PC-3 (cell line): ENCODE data around the gene SCT. TPM values are rescaled to one million over a fixed set of nuclear protein-coding genes. Genes with fewer than 3 reads are reported as not detected.

ENCODE experiments used
- ATAC-seq: fragments of 200-7000 bp; cut with Tn5 transposase; 2 replicates; pipeline ENCODE4 v1.9.1; 2020; ENCODE audit warnings: mild to moderate bottlenecking, moderate library complexity
- BruUV-seq: library from RNA; stranded (reverse); fragments of 400-500 nt; replicated peaks from 2 replicates; lab custom pipeline; 2021; lab: Mats Ljungman, UMichigan
- CTCF ChIA-PET: fragments of 300-600 bp; sonication (Branson Sonifier 250); formaldehyde crosslinking; loops from one replicate; lab custom pipeline; 2022; ENCODE audit warnings: antibody characterized with exemption; lab: Charles Lee
- POLR2A ChIA-PET: fragments of 300-600 bp; sonication (Branson Sonifier 250); formaldehyde crosslinking; loops from one replicate; lab custom pipeline; 2022; ENCODE audit warnings: antibody characterized with exemption; ENCODE audit not compliant: unreplicated experiment; lab: Charles Lee
- DNase-seq: peaks from one replicate; pipeline ENCODE4 v3.0.0-alpha.2; 2015
- H2AFZ ChIP-seq: fragments of 300-600 bp; sonication (generic); 2 replicates; pipeline ENCODE4 v1.6.0; 2016; ENCODE audit warnings: antibody characterized with exemption, low read length
- H3F3A ChIP-seq: fragments of 300-600 bp; sonication (generic); one replicate; pipeline ENCODE4 v1.6.0; 2017; ENCODE audit warnings: antibody characterized with exemption, low read length, control low read depth, mild to moderate bottlenecking; ENCODE audit not compliant: unreplicated experiment
- H3K27ac ChIP-seq: fragments of 300-600 bp; sonication (generic); 2 replicates; pipeline ENCODE4 v1.5.1; 2016; ENCODE audit warnings: mild to moderate bottlenecking, low read length
- H3K27me3 ChIP-seq: fragments of 300-600 bp; sonication (generic); 2 replicates; pipeline ENCODE4 v1.6.1; 2016; ENCODE audit warnings: low read length, mixed read lengths
- H3K36me3 ChIP-seq: fragments of 300-600 bp; sonication (generic); 2 replicates; pipeline ENCODE4 v1.6.1; 2016; ENCODE audit warnings: low read depth, mixed run types, low read length, mixed read lengths
- H3K4me1 ChIP-seq: fragments of 300-600 bp; sonication (generic); 2 replicates; pipeline ENCODE4 v1.5.1; 2016; ENCODE audit warnings: low read length; ENCODE audit not compliant: insufficient read depth
- H3K4me2 ChIP-seq: fragments of 300-600 bp; sonication (generic); 2 replicates; pipeline ENCODE4 v1.6.0; 2016; ENCODE audit warnings: low read length
- H3K4me3 ChIP-seq: fragments of 300-600 bp; sonication (generic); 2 replicates; pipeline ENCODE4 v1.5.1; 2016; ENCODE audit warnings: mild to moderate bottlenecking, low read length, mixed read lengths
- H3K79me2 ChIP-seq: fragments of 300-600 bp; sonication (generic); 2 replicates; pipeline ENCODE4 v1.6.1; 2017; ENCODE audit warnings: low read length, mixed read lengths
- H3K9ac ChIP-seq: fragments of 300-600 bp; sonication (generic); 2 replicates; pipeline ENCODE4 v1.6.0; 2016; ENCODE audit warnings: mild to moderate bottlenecking, low read length
- H3K9me2 ChIP-seq: fragments of 300-600 bp; sonication (generic); replicated peaks from 2 replicates; pipeline ENCODE4 v1.6.1; 2016; ENCODE audit warnings: mixed run types, low read length, mixed read lengths
- H3K9me3 ChIP-seq: fragments of 300-600 bp; sonication (generic); 2 replicates; pipeline ENCODE4 v1.6.1; 2016; ENCODE audit warnings: low read length, mixed read lengths
- H4K20me1 ChIP-seq: fragments of 300-600 bp; sonication (generic); 2 replicates; pipeline ENCODE4 v1.6.1; 2016; ENCODE audit warnings: low read length, mixed read lengths
- EZH2 ChIP-seq: fragments of 300-600 bp; sonication (generic); IDR thresholded peaks from one replicate; pipeline ENCODE4 v1.6.1; 2017; ENCODE audit warnings: antibody characterized with exemption, mild to moderate bottlenecking, low read length; ENCODE audit not compliant: unreplicated experiment
- EZH2phosphoT487 ChIP-seq: fragments of 300-600 bp; sonication (generic); IDR thresholded peaks from 2 replicates; pipeline ENCODE4 v1.6.1; 2018; ENCODE audit warnings: mild to moderate bottlenecking, antibody characterized with exemption, low read length, borderline replicate concordance
- intact Hi-C: fragments of 100-400 bp; cut with micrococcal nuclease; formaldehyde crosslinking; loops from 2 replicates; pipeline ENCODE4 v1.9.0; 2023
- total RNA-seq: library from RNA; depleted of rRNA; stranded (reverse); fragments of >200 nt; gene quantifications from 2 replicates; pipeline ENCODE4 v1.2.3, GENCODE V29; 2014
- TF ChIP-seq, protein P1 (sequence below): fragments of 300-600 bp; sonication (generic); conservative IDR thresholded peaks from 2 replicates; pipeline ENCODE4 v1.5.1; 2017; ENCODE audit warnings: antibody characterized with exemption, low read depth, mild to moderate bottlenecking, low read length

The SCT gene
- total RNA-seq, 1 experiment from 2014 or later, result not detected

DNA sequence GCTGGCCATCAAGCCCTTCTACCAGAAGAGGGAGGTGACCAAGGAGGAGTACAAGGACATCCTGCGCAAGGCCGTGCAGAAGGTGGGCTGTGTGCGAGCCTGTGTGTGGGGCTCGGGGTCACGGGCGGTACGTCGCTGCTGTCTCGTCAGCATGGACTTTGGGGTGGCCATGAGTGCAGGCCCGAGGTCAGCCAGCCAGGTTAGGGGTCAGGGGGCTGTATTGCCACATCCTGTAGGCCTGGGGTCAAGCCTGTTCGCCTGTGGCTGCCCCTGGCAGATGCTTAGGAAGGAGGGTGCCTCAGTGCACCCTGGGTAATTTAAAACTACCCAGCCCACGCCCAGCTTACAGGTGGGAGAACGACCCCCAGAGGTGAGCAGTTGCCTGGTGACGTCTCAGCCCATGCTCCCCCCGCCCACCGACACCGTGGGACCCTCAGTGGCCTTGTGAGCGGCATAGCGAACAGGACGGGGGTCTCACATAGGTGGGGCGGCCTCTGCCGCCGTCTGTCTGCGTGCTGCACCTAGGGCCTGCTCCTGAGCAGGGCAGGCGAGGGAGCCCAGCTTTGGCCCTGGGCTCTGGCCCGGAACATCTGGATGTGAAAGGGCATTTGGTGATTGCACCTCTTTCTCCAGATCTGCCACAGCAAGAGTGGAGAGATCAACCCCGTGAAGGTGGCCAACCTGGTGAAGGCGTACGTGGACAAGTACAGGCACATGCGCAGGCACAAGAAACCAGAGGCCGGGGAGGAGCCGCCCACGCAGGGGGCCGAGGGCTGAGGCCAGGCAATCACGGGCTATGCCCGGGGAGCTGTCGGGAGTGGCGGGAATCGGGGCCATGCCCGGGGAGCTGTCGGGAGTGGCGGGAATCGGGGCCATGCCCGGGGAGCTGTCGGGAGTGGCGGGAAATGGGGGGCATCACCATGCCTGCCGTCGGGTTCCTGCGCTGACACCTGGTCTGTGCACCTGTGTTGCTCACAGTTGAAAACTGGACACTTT, 15.7 kb downstream of the SCT start:
- intact Hi-C loops, result loop anchor here (10.0 kb wide), 1 partner anchor 46 kb away; the partner anchor contains the start of genes LMNTD2 and RASSF7
- Histone ChIP-seq H3K36me3 (peaks cover 37% of the 10 kb centered on the region), H3K27me3 (no peaks in the 10 kb centered on the region), H3K79me2 (peaks cover 8% of the 10 kb centered on the region; the same call in 1 of the 2 replicates), H3K27ac (no peak overlapping the region), H3K4me2 (no peak overlapping the region), H3K4me1 (peaks cover 26% of the 10 kb centered on the region), H3K9ac (no peak overlapping the region), H3F3A (peaks cover 7% of the 10 kb centered on the region), H3K4me3 (no peak overlapping the region), H2AFZ (no peak overlapping the region), H4K20me1 (peaks cover 18% of the 10 kb centered on the region), H3K9me3 (no peaks in the 10 kb centered on the region), H3K9me2 (no peaks in the 10 kb centered on the region)
- ChIA-PET CTCF (no interaction called here), POLR2A (no interaction called here)
- TF ChIP-seq EZH2 (no peak), EZH2phosphoT487 (no peak)
- TF ChIP-seq, protein P1, sequence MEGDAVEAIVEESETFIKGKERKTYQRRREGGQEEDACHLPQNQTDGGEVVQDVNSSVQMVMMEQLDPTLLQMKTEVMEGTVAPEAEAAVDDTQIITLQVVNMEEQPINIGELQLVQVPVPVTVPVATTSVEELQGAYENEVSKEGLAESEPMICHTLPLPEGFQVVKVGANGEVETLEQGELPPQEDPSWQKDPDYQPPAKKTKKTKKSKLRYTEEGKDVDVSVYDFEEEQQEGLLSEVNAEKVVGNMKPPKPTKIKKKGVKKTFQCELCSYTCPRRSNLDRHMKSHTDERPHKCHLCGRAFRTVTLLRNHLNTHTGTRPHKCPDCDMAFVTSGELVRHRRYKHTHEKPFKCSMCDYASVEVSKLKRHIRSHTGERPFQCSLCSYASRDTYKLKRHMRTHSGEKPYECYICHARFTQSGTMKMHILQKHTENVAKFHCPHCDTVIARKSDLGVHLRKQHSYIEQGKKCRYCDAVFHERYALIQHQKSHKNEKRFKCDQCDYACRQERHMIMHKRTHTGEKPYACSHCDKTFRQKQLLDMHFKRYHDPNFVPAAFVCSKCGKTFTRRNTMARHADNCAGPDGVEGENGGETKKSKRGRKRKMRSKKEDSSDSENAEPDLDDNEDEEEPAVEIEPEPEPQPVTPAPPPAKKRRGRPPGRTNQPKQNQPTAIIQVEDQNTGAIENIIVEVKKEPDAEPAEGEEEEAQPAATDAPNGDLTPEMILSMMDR, result no peak
- BruUV-seq, result no TSS peak
- DNase-seq (no peak), ATAC-seq (no peak)

- TF ChIP-seq EZH2phosphoT487 (no peak), EZH2 (no peak)
- TF ChIP-seq, protein P1, result no peak
- Histone ChIP-seq H3K79me2 (peaks cover 8% of the 10 kb centered on the region; the same call in 1 of the 2 replicates), H3K4me1 (peaks cover 22% of the 10 kb centered on the region), H3K4me3 (no peak overlapping the region), H3K27ac (no peak overlapping the region), H3K9ac (no peak overlapping the region), H4K20me1 (peaks cover 18% of the 10 kb centered on the region), H3K4me2 (no peak overlapping the region), H3K36me3 (peaks cover 43% of the 10 kb centered on the region), H3K27me3 (no peaks in the 10 kb centered on the region), H2AFZ (no peak overlapping the region), H3F3A (peaks cover 7% of the 10 kb centered on the region), H3K9me3 (no peaks in the 10 kb centered on the region), H3K9me2 (no peaks in the 10 kb centered on the region)
- ChIA-PET CTCF (no interaction called here), POLR2A (no interaction called here)
- ATAC-seq, result no peak
- intact Hi-C loops, result loop anchor here (10.0 kb wide), 1 partner anchor 45 kb away; the partner anchor contains the start of genes LMNTD2 and RASSF7
- no peak for DNase-seq
- BruUV-seq, result no TSS peak
Measured at GRCh38 chr11:610146-610801, 16.7 kb downstream of the SCT start.
